Endodermal cell (in vitro differentiated cells): ENCODE results near the gene ROGDI. TPM values are rescaled to one million over a fixed set of nuclear protein-coding genes. Genes with fewer than 3 reads are reported as not detected.

Experiments
- DNase-seq: peaks from one replicate; pipeline ENCODE4 v3.0.0-alpha.2; 2017
- H3K27ac ChIP-seq: 2 replicates; pipeline ENCODE4 v1.5.1; 2013; ENCODE audit warnings: mild to moderate bottlenecking, low read depth, low read length, moderate library complexity
- H3K27me3 ChIP-seq: 2 replicates; pipeline ENCODE4 v1.6.1; 2013; ENCODE audit warnings: mild to moderate bottlenecking, low read length, moderate library complexity; ENCODE audit not compliant: insufficient read depth, control insufficient read depth, poor library complexity, severe bottlenecking
- H3K36me3 ChIP-seq: 2 replicates; pipeline ENCODE4 v1.7.0; 2013; ENCODE audit warnings: mild to moderate bottlenecking, low read length, moderate library complexity; ENCODE audit not compliant: control insufficient read depth, insufficient read depth
- H3K4me1 ChIP-seq: one replicate; pipeline ENCODE4 v1.7.0; 2013; ENCODE audit warnings: low read length; ENCODE audit not compliant: control insufficient read depth, insufficient read depth
- H3K4me3 ChIP-seq: 2 replicates; pipeline ENCODE4 v1.5.1; 2013; ENCODE audit warnings: mild to moderate bottlenecking, low read length, moderate library complexity
- H3K9ac ChIP-seq: 2 replicates; pipeline ENCODE4 v1.6.1; 2013; ENCODE audit warnings: mild to moderate bottlenecking, low read length, moderate library complexity; ENCODE audit not compliant: poor library complexity, severe bottlenecking; ENCODE audit errors: extremely low read depth
- H3K9me3 ChIP-seq: 2 replicates; pipeline ENCODE4 v1.6.1; 2013; ENCODE audit warnings: mild to moderate bottlenecking, low read length, moderate library complexity; ENCODE audit not compliant: control insufficient read depth
- H3K27ac Mint-ChIP-seq: 2 replicates; pipeline ENCODE4 v1.8.0; 2020; ENCODE audit warnings: mixed read lengths
- H3K27me3 Mint-ChIP-seq: 2 replicates; pipeline ENCODE4 v1.8.0; 2021; ENCODE audit warnings: mild to moderate bottlenecking, mixed read lengths; ENCODE audit not compliant: insufficient read depth
- H3K36me3 Mint-ChIP-seq: 2 replicates; pipeline ENCODE4 v1.8.0; 2020; ENCODE audit warnings: low read depth, mixed read lengths
- H3K4me1 Mint-ChIP-seq: 2 replicates; pipeline ENCODE4 v1.8.0; 2020; ENCODE audit warnings: mixed read lengths
- H3K4me3 Mint-ChIP-seq: 2 replicates; pipeline ENCODE4 v1.8.0; 2020; ENCODE audit warnings: mild to moderate bottlenecking, moderate library complexity, mixed read lengths
- H3K9me3 Mint-ChIP-seq: 2 replicates; pipeline ENCODE4 v1.8.0; 2020; ENCODE audit warnings: mild to moderate bottlenecking, mixed read lengths
- CTCF ChIP-seq: fragments of 200-600 bp; sonication (generic); conservative IDR thresholded peaks from 2 replicates; pipeline ENCODE4 v1.5.0; 2021; ENCODE audit warnings: antibody characterized with exemption, mild to moderate bottlenecking
- WGBS, 2 experiments: methylation state at CpG; one replicate each; pipeline versions ENCODE4 v1.1.5 to v1.1.7; 2013; ENCODE audit warnings: missing lambda C conversion rate in 2 of 2, mixed read lengths in 1 of 2; ENCODE audit not compliant: insufficient coverage in 1 of 2, insufficient read length in 1 of 2; 5-methylcytosine and 5-hydroxymethylcytosine counted together
- total RNA-seq, 2 donors: library from RNA; stranded (reverse); fragmentation: NEBNext Ultra II Directional in 1 of 2; extraction: Animal tissue kit (Norgen Biotek cat#: 25700) in 1 of 2; gene quantifications; 2 replicates in 1 of 2; 3 replicates in 1 of 2; pipeline ENCODE4 v1.2.1, GENCODE V29; 2021

Gene ROGDI
- total RNA-seq, 2 donors from 2014 or later = 46.2 to 49.0 TPM

- 90 to 94% methylated on average over 12 to 17 of the region's 21 CpGs for WGBS, 2 experiments
- Mint-ChIP-seq H3K27ac (peak overlapping the region; percentile 36), H3K27me3 (no peaks in the 10 kb centered on the region), H3K36me3 (peaks cover 13% of the 10 kb centered on the region), H3K4me1 (peaks cover 3% of the 10 kb centered on the region), H3K9me3 (no peaks in the 10 kb centered on the region), H3K4me3 (no peak overlapping the region)
- TF ChIP-seq CTCF = no peak
- no peak for DNase-seq
- Histone ChIP-seq H3K4me3 (no peak overlapping the region), H3K36me3 (no peaks in the 10 kb centered on the region), H3K4me1 (peaks cover 6% of the 10 kb centered on the region), H3K27ac (no peak overlapping the region), H3K27me3 (no peaks in the 10 kb centered on the region), H3K9ac (no peak overlapping the region), H3K9me3 (no peaks in the 10 kb centered on the region)
Measured at GRCh38 chr16:4796982-4797804, 5.2 kb downstream of the ROGDI start.

- Histone ChIP-seq H3K9ac (no peak overlapping the region), H3K9me3 (no peaks in the 10 kb centered on the region), H3K27ac (no peak overlapping the region), H3K36me3 (no peaks in the 10 kb centered on the region), H3K27me3 (no peaks in the 10 kb centered on the region), H3K4me3 (no peak overlapping the region), H3K4me1 (peaks cover 1% of the 10 kb centered on the region)
- Mint-ChIP-seq H3K4me1 (no peaks in the 10 kb centered on the region), H3K36me3 (peaks cover 13% of the 10 kb centered on the region), H3K27me3 (no peaks in the 10 kb centered on the region), H3K27ac (no peak overlapping the region), H3K4me3 (no peak overlapping the region), H3K9me3 (no peaks in the 10 kb centered on the region)
- no peak for DNase-seq
- TF ChIP-seq CTCF = no peak
- WGBS, 2 experiments = 92 to 99% methylated on average over 15 to 30 of the region's 30 CpGs
Measured at GRCh38 chr16:4795828-4796572, 6.4 kb downstream of the ROGDI start.

- no peaks in the 10 kb centered on the region for H3K4me1 ChIP-seq
- Mint-ChIP-seq H3K36me3 (peaks cover 13% of the 10 kb centered on the region), H3K27me3 (no peaks in the 10 kb centered on the region), H3K27ac (no peak within 1 kb of the TSS), H3K9me3 (no peaks in the 10 kb centered on the region), H3K4me1 (no peaks in the 10 kb centered on the region), H3K4me3 (no peak within 1 kb of the TSS)
- H3K4me3 ChIP-seq = no peak within 1 kb of the TSS
- H3K36me3 ChIP-seq = no peaks in the 10 kb centered on the region
- no peak within 1 kb of the TSS for H3K27ac ChIP-seq
- H3K27me3 ChIP-seq = no peaks in the 10 kb centered on the region
- no peak for TF ChIP-seq CTCF
- H3K9me3 ChIP-seq = no peaks in the 10 kb centered on the region
- WGBS, 2 experiments = 88 to 99% methylated on average over 8 to 14 of the region's 14 CpGs
- no peak within 1 kb of the TSS for H3K9ac ChIP-seq
- no peak for DNase-seq
Measured at GRCh38 chr16:4795181-4795827, 7.1 kb downstream of the ROGDI start, which contains the start of gene SMIM22. SMIM22 (plus strand) TSS chr16:4795369; CDS start chr16:4795735, 366 bp downstream.
